ENCODE results near the gene MOV10L1. TPM values are rescaled to one million over a fixed set of nuclear protein-coding genes. Genes with fewer than 3 reads are reported as not detected.

The MOV10L1 gene
- total RNA-seq, 1 donor = 0.36 TPM

DNA sequence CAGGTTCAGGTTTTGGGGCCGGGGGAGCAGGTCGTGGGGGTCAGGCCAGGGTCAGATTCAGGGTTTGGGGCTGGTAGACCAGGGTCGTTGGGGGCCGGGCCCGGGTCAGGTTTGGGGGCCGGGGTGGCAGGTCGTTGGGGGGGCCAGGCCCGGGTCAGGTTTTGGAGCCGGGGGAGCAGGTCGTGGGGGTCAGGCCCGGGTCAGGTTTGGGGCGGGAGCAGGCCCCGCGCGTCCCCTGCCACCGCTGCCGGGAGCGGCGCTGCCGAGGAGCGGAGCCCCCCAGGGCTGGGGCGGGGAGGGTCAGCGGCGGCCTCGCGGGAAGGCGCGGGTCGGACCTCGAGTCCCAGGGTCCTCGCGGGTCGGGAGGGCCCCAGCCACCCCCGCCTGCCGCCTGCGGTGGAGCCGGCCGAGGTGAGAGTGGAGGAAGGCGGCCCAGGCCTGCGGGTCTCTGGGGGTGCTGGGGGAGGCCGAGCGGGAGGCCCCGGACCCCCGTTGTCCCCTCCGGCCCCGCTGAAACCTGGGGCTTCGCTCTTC is 96.4 kb downstream of the MOV10L1 start:
- Histone ChIP-seq H2AFZ (ENCODE audit: low read length) (peak overlapping the region; percentile 78), H3K36me3 (ENCODE audit: insufficient read depth, low read length) (peaks cover 6% of the 10 kb centered on the region), H3K79me2 (ENCODE audit: insufficient read depth, low read length) (peaks cover 45% of the 10 kb centered on the region), H3K27me3 (ENCODE audit: insufficient read depth, low read length) (no peaks in the 10 kb centered on the region), H3K27ac (ENCODE audit: low read depth, low read length) (no peak overlapping the region), H3K9me3 (ENCODE audit: low read depth, low read length) (no peaks in the 10 kb centered on the region), H3K4me3 (ENCODE audit: insufficient read depth, low read length) (peak overlapping the region; percentile 78), H4K20me1 (ENCODE audit: insufficient read depth, low read length) (peaks cover 17% of the 10 kb centered on the region), H3K4me1 (ENCODE audit: insufficient read depth, low read length) (peaks cover 14% of the 10 kb centered on the region), H3K4me2 (ENCODE audit: insufficient read depth, low read length) (peak overlapping the region; percentile 87)
- TF ChIP-seq CTCF (IDR thresholded peaks at IDR 0.05; ENCODE audit: extremely low read depth, low read depth, low read length) = no peak
- peak; percentile 93 for DNase-seq (ENCODE audit: insufficient read length, low spot score, missing footprints)

DNA sequence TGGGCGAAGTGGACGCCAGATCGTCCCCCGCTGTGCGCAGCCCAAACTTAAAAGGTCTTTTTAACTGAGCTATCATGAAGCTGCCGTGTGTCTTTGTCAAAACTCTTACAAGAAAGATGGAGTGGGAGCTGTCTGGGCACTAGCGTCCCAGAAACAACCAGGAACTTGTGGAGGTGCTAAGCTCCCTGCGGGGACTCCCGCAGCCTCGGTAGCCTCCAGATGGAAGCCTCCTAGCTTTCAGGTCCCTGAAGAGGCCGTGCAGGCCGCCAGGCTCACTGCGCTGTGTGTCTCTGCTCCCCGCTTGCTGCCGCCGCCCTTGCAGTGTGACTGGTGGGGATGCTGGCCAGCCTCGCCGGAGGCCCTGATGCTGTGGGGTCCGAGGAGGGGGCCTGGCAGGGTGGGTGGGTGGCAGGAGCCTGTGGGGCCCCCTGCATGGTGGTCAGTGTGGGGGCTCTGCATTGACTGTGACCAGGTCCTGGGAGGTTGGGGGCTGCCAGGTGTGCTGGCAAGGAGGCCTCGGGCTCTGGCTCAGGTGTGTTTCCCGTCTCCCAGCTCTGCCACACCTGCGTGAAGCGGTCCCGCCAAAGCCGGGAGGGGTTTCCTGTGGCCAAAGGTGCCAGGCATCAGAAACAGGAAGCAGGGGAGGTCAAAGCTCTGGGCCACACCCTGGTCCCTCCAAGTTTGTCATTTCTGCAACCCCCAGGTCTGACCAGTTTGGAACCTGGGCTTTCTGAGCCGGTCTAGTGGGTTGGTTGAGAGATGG is 97.1 kb downstream of the MOV10L1 start:
- H3K79me2 ChIP-seq (ENCODE audit: insufficient read depth, low read length) = peaks cover 52% of the 10 kb centered on the region
- peaks cover 21% of the 10 kb centered on the region for H4K20me1 ChIP-seq (ENCODE audit: insufficient read depth, low read length)
- peaks cover 6% of the 10 kb centered on the region for H3K36me3 ChIP-seq (ENCODE audit: insufficient read depth, low read length)
- H2AFZ ChIP-seq (ENCODE audit: low read length) = peak overlapping the region; percentile 78
- DNase-seq (ENCODE audit: insufficient read length, low spot score, missing footprints) = peak; percentile 96
- H3K27me3 ChIP-seq (ENCODE audit: insufficient read depth, low read length) = no peaks in the 10 kb centered on the region
- no peak overlapping the region for H3K27ac ChIP-seq (ENCODE audit: low read depth, low read length)
- peak overlapping the region; percentile 78 for H3K4me3 ChIP-seq (ENCODE audit: insufficient read depth, low read length)
- peaks cover 14% of the 10 kb centered on the region for H3K4me1 ChIP-seq (ENCODE audit: insufficient read depth, low read length)
- peak overlapping the region; percentile 87 for H3K4me2 ChIP-seq (ENCODE audit: insufficient read depth, low read length)
- no peak for TF ChIP-seq CTCF (IDR thresholded peaks at IDR 0.05; ENCODE audit: extremely low read depth, low read depth, low read length)
- no peaks in the 10 kb centered on the region for H3K9me3 ChIP-seq (ENCODE audit: low read depth, low read length)

DNA sequence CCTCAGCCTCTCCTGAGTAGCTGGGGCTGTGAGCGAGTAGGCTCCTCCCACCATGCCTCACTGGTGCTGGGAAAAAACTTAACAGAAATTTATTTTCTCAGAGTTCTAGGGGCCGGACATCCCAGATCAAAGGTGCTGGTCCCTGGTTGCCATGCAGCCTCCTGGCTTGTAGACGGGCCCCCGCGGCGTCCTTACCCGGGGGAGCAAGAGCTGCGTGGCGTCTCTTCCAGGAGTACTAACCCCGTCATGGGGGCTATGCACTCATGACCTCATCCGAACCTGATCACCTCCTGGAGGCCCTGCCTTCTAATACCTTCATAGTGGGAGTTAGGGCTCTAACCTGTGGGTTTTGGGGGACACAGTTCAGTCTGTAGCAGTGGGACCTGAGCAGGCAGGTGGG is 98.5 kb downstream of the MOV10L1 start:
- no peak for TF ChIP-seq CTCF (IDR thresholded peaks at IDR 0.05; ENCODE audit: extremely low read depth, low read depth, low read length)
- Histone ChIP-seq H2AFZ (ENCODE audit: low read length) (no peak overlapping the region), H3K27me3 (ENCODE audit: insufficient read depth, low read length) (no peaks in the 10 kb centered on the region), H3K9me3 (ENCODE audit: low read depth, low read length) (no peaks in the 10 kb centered on the region), H3K4me3 (ENCODE audit: insufficient read depth, low read length) (no peak overlapping the region), H4K20me1 (ENCODE audit: insufficient read depth, low read length) (peaks cover 30% of the 10 kb centered on the region), H3K4me2 (ENCODE audit: insufficient read depth, low read length) (no peak overlapping the region), H3K36me3 (ENCODE audit: insufficient read depth, low read length) (peaks cover 6% of the 10 kb centered on the region), H3K79me2 (ENCODE audit: insufficient read depth, low read length) (peaks cover 66% of the 10 kb centered on the region), H3K27ac (ENCODE audit: low read depth, low read length) (no peak overlapping the region), H3K4me1 (ENCODE audit: insufficient read depth, low read length) (peaks cover 14% of the 10 kb centered on the region)
- DNase-seq (ENCODE audit: insufficient read length, low spot score, missing footprints) = peak; percentile 38

- no peak for DNase-seq (ENCODE audit: insufficient read length, low spot score, missing footprints)
- peaks cover 69% of the 10 kb centered on the region for H3K79me2 ChIP-seq (ENCODE audit: insufficient read depth, low read length)
- H3K27ac ChIP-seq (ENCODE audit: low read depth, low read length) = no peak overlapping the region
- H3K4me3 ChIP-seq (ENCODE audit: insufficient read depth, low read length) = no peak overlapping the region
- H3K9me3 ChIP-seq (ENCODE audit: low read depth, low read length) = no peaks in the 10 kb centered on the region
- no peak for TF ChIP-seq CTCF (IDR thresholded peaks at IDR 0.05; ENCODE audit: extremely low read depth, low read depth, low read length)
- H3K27me3 ChIP-seq (ENCODE audit: insufficient read depth, low read length) = no peaks in the 10 kb centered on the region
- H4K20me1 ChIP-seq (ENCODE audit: insufficient read depth, low read length) = peaks cover 30% of the 10 kb centered on the region
- H3K4me2 ChIP-seq (ENCODE audit: insufficient read depth, low read length) = no peak overlapping the region
- H3K36me3 ChIP-seq (ENCODE audit: insufficient read depth, low read length) = peaks cover 14% of the 10 kb centered on the region
- H2AFZ ChIP-seq (ENCODE audit: low read length) = no peak overlapping the region
- peaks cover 14% of the 10 kb centered on the region for H3K4me1 ChIP-seq (ENCODE audit: insufficient read depth, low read length)
These were observed 99.5 kb downstream of the MOV10L1 start for GRCh38 chr22:50189184-50189848.
